GM10248 (cell line): Measurements from ENCODE around the gene BLOC1S5.

Experiments
- CTCF ChIA-PET: fragments of 300-600 bp; sonication (Branson Sonifier 250); formaldehyde crosslinking; extraction: SDS; loops from one replicate; lab custom pipeline; 2021; ENCODE audit warnings: antibody characterized with exemption; lab: Yijun Ruan, JAX
- POLR2A ChIA-PET: fragments of 350-650 bp; sonication (Branson Sonifier 250); formaldehyde crosslinking; extraction: SDS; loops from one replicate; lab custom pipeline; 2020; ENCODE audit warnings: antibody characterized with exemption; lab: Yijun Ruan, JAX
- DNase-seq: peaks from one replicate; pipeline ENCODE4 v3.0.0; 2012; ENCODE audit errors: extremely low spot score
- TF ChIP-seq, protein P1 (sequence below): IDR thresholded peaks from 2 replicates; pipeline ENCODE4 v1.5.1; 2012; ENCODE audit warnings: mild to moderate bottlenecking, low read depth; ENCODE audit errors: extremely low read depth, missing control alignments, control extremely low read depth

The BLOC1S5 gene, protein sequence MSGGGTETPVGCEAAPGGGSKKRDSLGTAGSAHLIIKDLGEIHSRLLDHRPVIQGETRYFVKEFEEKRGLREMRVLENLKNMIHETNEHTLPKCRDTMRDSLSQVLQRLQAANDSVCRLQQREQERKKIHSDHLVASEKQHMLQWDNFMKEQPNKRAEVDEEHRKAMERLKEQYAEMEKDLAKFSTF

DNA sequence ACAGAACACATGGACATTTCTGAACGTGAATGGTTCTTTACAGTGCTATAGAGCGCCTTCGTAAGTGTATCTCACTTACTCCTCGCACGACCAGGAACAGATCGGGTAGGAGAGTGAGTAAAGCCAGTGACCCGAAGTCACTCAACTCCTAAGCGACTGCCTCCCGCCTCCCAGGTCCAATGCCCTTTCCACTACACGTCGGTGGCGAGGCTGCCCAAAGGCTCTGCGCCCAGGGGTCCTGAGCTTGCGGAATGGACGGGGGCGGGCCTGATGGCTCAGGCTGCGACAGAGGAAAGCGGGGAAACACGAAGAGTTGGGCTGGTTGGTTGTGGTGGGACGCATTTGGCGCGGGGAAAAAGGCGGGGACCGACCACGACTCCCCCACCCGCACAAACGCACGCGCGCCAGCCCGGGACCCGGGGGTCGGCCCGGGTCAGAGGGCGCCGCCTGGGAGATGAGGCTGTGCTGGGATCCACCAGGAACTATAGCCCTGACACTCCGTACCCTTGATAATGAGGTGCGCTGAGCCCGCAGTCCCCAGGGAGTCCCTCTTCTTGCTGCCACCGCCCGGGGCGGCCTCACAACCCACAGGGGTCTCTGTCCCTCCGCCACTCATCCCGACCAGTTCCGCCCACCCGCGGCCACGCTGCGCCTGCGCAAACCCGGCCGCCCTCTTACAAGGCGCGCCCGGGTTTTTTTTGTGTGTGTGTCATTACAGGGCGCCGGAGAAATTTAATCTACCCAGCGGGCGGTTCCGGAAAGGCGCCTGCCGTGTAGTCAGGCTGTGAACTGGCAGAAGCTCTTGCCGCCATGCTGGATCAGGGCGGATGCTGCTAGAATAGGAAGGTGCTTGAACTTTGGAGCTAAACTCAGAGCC is at the start of gene BLOC1S5:
BLOC1S5 (minus strand) TSS at position 629 of the 877 bp plus-strand sequence; CDS start at position 616, 13 bp downstream.
- TF ChIP-seq, protein P1, sequence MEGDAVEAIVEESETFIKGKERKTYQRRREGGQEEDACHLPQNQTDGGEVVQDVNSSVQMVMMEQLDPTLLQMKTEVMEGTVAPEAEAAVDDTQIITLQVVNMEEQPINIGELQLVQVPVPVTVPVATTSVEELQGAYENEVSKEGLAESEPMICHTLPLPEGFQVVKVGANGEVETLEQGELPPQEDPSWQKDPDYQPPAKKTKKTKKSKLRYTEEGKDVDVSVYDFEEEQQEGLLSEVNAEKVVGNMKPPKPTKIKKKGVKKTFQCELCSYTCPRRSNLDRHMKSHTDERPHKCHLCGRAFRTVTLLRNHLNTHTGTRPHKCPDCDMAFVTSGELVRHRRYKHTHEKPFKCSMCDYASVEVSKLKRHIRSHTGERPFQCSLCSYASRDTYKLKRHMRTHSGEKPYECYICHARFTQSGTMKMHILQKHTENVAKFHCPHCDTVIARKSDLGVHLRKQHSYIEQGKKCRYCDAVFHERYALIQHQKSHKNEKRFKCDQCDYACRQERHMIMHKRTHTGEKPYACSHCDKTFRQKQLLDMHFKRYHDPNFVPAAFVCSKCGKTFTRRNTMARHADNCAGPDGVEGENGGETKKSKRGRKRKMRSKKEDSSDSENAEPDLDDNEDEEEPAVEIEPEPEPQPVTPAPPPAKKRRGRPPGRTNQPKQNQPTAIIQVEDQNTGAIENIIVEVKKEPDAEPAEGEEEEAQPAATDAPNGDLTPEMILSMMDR: peak; percentile 6
- peak; percentile 90 for DNase-seq
- ChIA-PET CTCF (interaction anchor here (1.0 to 2.8 kb wide), 4 partner anchors 21 to 342 kb away, joined by 3 to 11 read pairs (median 8); partner anchors contain the start of gene EEF1E1), POLR2A (interaction anchor here (0.6 kb wide), 1 partner anchor 767 kb away, joined by 5 read pairs; no protein-coding TSS in a partner anchor)

DNA sequence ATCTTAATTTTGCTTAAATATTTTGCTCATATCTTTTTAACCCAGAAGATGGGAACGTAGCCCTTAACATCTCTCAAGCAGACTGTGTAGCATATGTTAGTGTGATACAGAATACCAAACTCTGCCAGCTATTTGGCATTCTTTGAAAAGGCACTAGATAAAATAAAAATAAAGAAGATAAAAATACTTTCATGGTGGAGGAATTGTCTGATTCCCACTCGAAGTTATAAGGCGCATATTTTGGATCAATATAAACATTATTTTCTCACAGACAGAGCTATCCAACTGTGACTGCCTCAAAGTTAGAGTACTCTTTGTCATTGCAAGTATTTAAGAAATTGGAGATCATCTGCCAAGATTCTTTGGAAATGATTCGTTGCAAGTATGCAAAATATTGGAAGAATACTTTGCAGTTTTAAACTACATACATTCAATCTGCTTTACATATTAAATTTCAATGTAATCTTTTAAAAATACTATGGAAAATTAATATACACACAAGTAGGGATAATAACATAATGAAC is 49.0 kb upstream of the BLOC1S5 start:
- CTCF ChIA-PET: interaction anchor here (1.0 to 1.7 kb wide), 3 partner anchors 9 to 19 kb away, joined by 3 to 5 read pairs (median 3); no protein-coding TSS in a partner anchor
- DNase-seq: no peak
- TF ChIP-seq, protein P1: no peak
- POLR2A ChIA-PET: no interaction called here

DNA sequence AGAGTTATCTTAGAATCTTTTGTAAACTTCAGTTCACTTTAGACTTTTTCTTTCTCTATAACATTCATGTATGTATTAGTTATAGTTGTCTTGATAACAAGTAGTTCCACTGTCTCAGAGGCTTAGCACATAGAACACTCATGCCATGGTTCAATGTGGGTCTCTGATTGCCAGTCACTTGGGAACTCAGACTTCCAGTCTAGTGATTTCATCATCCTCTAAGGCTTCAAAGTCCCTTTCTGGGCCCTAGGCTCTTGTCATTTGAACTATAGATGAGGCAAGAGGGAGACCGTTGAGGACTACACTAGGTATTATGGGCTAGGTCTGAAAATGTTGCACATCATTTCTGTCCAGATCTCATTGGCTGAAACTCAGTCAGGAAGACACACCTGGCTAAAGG is 46.5 kb upstream of the BLOC1S5 start:
- ChIA-PET CTCF (interaction anchor here (1.0 kb wide), 1 partner anchor 9 kb away, joined by 3 read pairs; the partner anchor contains the start of gene EEF1E1), POLR2A (no interaction called here)
- no peak for DNase-seq
- TF ChIP-seq, protein P1: no peak

DNA sequence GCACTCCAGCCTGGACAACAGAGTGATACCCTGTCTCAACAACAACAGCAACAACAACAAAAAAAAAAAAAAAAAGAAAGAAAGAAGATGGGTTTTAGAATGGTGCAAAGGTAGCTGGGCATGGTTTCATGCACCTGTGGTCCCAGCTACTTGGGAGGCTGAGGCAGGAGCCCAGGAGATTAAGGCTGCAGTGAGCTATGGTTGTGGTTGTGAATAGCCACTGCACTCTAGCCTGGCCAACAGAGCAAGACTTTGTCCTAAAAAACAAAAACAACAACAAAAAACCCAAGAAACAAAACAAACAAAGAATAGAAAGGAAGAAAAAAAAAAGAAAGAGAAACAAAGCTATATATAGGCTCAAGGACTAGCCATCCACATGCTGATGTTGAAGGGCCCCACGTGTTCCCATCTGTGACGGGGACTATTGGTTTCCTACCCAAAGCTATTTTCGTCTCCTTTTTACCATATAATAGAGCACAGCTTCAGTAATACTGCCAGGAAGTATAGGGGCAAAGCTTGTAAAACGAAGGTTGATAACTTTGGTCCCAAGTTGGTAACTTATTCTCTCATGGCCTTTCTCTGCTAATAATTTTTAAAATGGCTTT is 46.0 kb upstream of the BLOC1S5 start:
- ChIA-PET CTCF (interaction anchor here (1.0 kb wide), 1 partner anchor 8 kb away, joined by 3 read pairs; the partner anchor contains the start of gene EEF1E1), POLR2A (no interaction called here)
- TF ChIP-seq, protein P1: no peak
- DNase-seq: no peak

DNA sequence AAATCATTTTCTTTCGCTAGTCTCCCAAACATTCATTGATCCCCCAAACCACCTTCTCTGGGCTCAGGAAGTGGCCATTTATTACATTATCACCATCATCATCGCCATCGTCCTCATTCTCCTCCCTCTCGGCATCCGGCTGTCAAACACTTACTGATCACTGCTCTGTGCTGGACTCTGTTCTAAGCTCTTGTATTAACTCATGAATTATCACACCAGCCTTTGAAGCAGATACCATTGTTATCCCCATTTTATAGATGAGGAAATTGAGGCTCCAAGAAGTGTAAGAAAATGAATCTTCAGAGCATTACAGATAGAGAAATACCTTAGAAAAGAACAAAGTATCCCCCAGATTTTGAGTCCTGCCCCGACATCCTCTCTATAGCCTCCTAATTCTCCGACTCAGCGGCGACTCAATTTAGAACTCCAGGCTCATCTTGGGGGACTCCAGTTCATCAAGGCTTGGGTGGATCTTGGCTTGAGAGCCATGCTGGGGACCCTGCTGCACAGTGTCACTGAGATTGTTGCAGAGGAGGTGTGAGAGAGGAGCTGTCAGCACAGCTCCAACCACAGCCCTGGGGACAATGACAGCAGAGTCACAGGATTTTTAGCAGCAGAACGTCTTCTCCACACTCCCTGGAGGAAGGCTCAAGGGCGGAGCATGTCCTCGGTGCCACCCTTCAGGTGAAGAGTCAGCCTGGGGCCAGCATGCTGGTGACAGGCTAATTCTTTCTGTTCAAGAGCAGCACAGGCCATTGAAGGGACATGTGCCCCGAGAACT is 44.8 kb upstream of the BLOC1S5 start:
- CTCF ChIA-PET: no interaction called here

More for the DNA sequence above, 44.8 kb upstream of the BLOC1S5 start:
- TF ChIP-seq, protein P1: no peak
- POLR2A ChIA-PET: no interaction called here
- DNase-seq: no peak
